ENCODE measurements around the gene GLP1R.

The GLP1R gene

DNA sequence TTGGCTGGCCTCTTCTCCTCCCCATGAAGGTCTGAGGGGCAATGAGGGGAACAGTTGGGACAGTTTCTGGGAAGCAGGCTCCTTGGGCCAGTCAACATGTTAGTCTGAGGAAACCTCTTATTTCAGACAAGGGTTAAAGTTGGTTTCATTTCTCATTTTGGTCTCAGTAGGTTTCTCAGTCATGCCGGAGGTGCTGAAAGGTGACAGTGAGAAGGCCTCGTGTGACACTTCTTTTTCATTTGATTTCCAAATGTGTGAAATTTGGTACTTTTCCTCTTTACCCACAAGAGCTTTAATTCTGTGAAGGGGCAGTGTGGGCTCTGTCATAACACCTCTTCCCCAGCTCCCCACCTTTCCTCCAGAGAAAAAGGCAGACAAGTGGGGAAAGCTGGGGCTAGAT is 7.5 kb upstream of the GLP1R start:
- Histone ChIP-seq H3K27ac (no peak overlapping the region), H3K4me1 (peaks cover 50% of the 10 kb centered on the region), H3K4me3 (no peak overlapping the region), H4K20me1 (no peaks in the 10 kb centered on the region), H3K9me3 (no peaks in the 10 kb centered on the region), H3K4me2 (peak overlapping the region; percentile 30), H3K9ac (no peak overlapping the region), H3K36me3 (no peaks in the 10 kb centered on the region), H3K27me3 (no peaks in the 10 kb centered on the region)
- no peak for TF ChIP-seq Cebpa-rat (IDR thresholded peaks at IDR 0.05)

DNA sequence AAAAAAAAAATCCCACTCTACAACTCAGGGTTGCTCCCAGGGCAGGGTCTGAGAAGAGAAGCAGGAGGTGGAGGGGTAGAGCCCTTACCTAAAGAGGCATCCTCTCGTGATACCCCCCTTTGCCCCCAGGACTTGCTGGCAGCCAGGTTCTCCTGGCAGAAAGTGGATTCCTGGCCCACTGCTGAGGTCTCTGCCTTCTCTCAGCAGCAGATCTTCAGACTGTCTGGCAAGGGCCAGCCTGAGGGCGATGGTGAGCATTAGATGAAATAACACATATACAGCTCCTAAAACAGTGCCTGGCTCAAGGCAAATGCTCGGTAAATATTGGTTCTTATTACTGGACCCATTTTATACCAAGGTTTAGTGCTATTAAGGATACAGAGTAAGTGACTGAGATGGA is 4.8 kb upstream of the GLP1R start:
- H3K4me3 ChIP-seq: no peak overlapping the region
- no peak overlapping the region for H3K9ac ChIP-seq
- H3K27ac ChIP-seq: no peak overlapping the region
- H3K4me2 ChIP-seq: no peak overlapping the region
- H4K20me1 ChIP-seq: no peaks in the 10 kb centered on the region
- no peaks in the 10 kb centered on the region for H3K9me3 ChIP-seq
- no peaks in the 10 kb centered on the region for H3K36me3 ChIP-seq
- TF ChIP-seq Cebpa-rat (IDR thresholded peaks at IDR 0.05): no peak
- H3K4me1 ChIP-seq: peaks cover 33% of the 10 kb centered on the region
- H3K27me3 ChIP-seq: peaks cover 18% of the 10 kb centered on the region

DNA sequence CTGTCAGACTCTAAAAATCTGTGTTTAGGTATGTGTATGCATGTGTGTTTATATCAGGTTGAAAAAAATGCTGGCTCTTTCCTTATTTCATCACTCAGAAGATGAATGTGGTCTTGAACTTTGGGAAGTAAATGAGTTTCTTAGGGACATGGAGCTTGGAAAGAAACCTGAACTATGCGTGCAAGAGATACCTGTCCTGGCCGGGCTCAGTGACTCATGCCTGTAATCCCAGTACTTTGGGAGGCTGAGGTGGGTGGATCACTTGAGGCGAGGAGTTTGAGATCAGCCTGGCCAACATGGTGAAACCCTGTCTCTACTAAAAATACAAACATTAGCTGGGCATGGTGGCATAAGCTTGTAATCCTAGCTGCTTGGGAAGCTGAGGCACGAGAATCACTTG is 4.4 kb upstream of the GLP1R start:
- no peaks in the 10 kb centered on the region for H3K9me3 ChIP-seq
- peaks cover 22% of the 10 kb centered on the region for H3K27me3 ChIP-seq
- H3K4me3 ChIP-seq: no peak overlapping the region
- no peak overlapping the region for H3K27ac ChIP-seq
- no peak overlapping the region for H3K9ac ChIP-seq
- H3K36me3 ChIP-seq: no peaks in the 10 kb centered on the region
- TF ChIP-seq Cebpa-rat (IDR thresholded peaks at IDR 0.05): no peak
- H4K20me1 ChIP-seq: peaks cover under 1% of the 10 kb centered on the region
- H3K4me1 ChIP-seq: peaks cover 35% of the 10 kb centered on the region
- no peak overlapping the region for H3K4me2 ChIP-seq

DNA sequence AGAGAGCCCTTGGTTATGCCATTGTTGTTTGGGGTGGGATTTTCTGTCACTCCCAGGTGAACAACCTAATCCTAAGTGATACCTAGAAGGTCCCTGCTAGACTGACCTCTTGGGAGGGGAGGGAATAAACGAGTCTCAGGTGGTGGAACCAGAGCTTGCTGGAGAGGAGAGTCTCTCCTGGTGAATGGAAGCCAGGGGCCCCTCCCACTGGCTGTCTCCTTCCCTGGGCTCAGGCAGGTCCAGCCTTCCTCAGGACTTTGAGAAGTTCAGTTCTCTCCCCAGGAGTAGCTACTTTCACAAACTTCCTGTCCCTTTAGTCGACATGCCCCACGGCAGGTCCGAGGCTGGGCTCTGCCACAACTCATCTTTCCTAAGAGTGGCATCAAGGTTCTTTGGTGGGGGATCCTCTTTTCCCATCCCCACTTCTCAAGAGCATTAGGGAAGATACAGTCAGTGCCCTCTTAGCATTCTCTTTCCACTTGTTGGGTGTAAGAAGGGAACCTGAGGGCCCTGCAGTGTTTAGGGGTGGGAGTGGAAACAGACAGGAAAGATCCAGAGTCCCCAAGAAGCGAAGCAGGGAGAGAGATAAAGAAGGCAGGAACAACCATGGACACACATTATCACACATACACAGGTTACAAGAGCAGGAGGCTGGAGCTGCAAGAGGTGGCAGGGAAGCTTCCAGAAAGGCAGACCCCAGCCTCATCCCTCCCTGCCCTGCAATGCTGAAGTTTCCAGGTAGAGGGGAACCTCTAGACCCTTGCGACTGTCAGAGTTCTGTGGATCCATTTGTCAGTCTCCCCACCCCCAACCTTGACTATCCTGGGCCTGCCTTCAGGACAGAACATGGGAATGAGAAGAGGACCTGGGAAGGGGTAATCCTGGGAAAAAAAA is 900 bp upstream of the GLP1R start:
- Histone ChIP-seq H3K27me3 (peaks cover 32% of the 10 kb centered on the region), H3K27ac (peak overlapping the region; percentile 83; the same call in 1 of the 2 replicates), H3K9me3 (no peaks in the 10 kb centered on the region), H3K36me3 (no peaks in the 10 kb centered on the region), H3K4me3 (peak overlapping the region; percentile 81), H3K4me1 (peaks cover 53% of the 10 kb centered on the region), H3K9ac (peak overlapping the region; percentile 82), H4K20me1 (peaks cover 36% of the 10 kb centered on the region), H3K4me2 (peak overlapping the region; percentile 84)
- no peak for TF ChIP-seq Cebpa-rat (IDR thresholded peaks at IDR 0.05)

DNA sequence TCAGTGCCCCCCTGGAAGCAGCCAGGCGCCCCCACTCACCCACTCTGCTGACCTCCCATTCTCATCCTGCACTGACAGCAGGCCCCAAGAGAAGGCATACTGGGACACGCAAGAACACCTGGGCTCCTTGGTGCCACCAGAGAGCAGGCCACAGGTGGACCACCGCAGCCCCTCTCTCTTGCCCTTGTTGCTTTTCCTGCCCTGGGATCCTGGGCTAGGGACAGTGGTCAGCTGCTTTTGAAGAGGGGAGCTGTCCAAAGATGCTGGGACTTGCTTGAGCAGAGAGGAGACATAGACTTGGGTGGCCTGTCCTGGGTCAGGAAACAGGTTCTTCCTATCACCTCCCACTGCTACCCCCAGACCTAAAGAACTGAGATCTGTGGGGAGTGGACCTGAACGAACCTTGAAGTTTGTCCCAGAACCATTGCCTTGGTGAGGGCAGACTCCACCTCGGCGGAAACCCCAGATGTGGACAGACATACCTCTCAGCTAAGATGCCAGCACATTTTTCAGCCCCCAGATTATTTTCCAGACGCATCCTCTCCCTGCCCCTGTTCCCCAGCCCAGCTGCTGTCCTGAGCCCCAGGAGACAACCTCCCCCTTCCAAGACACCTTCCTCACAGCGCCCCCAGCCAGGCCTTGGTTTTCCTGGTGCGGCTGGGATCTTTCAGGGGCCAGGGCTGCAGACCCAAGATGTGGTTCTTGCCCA is 1.1 kb downstream of the GLP1R start:
- 0 out of 2 replicates have a peak, but pooled peaks cover 2% of the 10 kb centered on the region for H3K36me3 ChIP-seq
- H3K27me3 ChIP-seq: peaks cover 32% of the 10 kb centered on the region
- H3K4me2 ChIP-seq: peak overlapping the region; percentile 84
- peaks cover 47% of the 10 kb centered on the region for H3K4me1 ChIP-seq
- no peak for TF ChIP-seq Cebpa-rat (IDR thresholded peaks at IDR 0.05)
- H3K9ac ChIP-seq: peak overlapping the region; percentile 82
- H4K20me1 ChIP-seq: peaks cover 55% of the 10 kb centered on the region
- no peaks in the 10 kb centered on the region for H3K9me3 ChIP-seq
- peak overlapping the region; percentile 83 for H3K27ac ChIP-seq
- H3K4me3 ChIP-seq: peak overlapping the region; percentile 81

DNA sequence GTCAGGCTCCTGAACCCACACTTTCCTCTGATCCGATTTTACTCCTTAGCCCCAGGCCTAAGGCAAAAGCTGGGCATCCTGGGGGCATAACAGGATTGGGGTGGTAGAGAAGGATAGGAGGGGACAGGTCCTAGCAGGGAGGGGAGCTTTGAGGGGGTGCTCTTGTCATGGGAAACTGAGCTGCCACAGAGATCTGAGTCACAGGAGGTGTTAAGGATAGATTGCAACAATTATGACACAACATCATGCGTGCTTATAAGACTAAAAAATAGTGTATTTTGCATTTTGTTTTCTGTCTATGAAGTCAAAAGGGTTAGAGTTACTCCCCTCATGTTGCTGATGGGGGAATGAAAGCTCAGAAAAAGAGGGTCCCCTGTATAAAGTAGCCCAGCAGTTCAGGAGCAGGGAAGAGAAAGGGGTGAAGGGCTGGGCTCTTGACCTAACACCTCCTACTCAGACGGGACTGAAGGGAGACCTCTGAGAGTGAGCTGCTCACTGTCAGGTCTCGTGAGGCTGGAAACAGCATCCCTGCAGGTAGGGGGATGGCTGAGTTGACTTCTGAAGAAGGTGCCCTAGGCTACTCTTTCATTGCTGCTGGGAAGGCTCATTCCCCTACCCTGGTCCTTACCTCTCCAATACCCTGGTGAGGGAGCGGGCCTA is 2.0 kb downstream of the GLP1R start:
- Histone ChIP-seq H3K4me3 (no peak overlapping the region), H3K9me3 (no peaks in the 10 kb centered on the region), H3K27me3 (peaks cover 32% of the 10 kb centered on the region), H3K9ac (no peak overlapping the region), H3K4me1 (peaks cover 47% of the 10 kb centered on the region), H3K4me2 (peak overlapping the region; percentile 84), H3K36me3 (0 out of 2 replicates have a peak, but pooled peaks cover 8% of the 10 kb centered on the region), H4K20me1 (peaks cover 61% of the 10 kb centered on the region), H3K27ac (no peak overlapping the region)
- no peak for TF ChIP-seq Cebpa-rat (IDR thresholded peaks at IDR 0.05)

DNA sequence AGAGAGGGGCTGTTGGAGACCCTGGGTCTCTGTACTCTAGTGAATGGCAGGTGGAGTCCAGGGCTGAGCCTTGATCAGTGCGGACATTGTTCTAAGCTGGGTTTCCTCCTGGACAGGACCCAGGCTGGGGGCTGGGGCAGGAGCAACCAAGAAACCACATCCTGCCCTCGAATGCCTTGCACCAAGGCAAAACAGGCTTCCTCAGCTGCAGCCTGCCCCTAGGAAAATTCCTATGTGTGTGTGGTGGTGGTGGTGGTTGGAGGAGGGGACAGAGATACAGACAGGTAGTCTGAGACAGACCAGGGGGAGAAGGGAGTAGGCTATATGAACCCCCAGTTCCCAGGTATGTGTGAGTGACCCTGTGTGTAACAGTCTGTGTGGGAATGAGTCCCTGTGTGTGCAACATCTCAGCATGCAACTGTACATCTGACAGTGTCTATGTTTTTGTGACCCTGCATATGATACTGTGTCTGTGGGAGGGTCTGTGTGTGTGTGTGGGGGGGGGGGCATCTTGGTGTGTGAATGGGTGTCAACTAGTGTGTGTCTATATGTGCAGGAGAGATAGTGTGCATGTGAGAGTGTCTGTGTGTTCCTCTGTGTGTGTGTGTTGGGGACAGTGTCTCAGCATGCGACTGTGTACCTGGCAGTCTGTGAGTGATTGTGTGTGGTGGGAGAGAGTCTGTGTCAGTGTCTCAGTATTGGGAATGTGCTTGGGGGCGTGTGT is 3.0 kb downstream of the GLP1R start:
- Histone ChIP-seq H3K9me3 (no peaks in the 10 kb centered on the region), H3K4me1 (peaks cover 47% of the 10 kb centered on the region), H3K4me2 (peak overlapping the region; percentile 84), H3K4me3 (no peak overlapping the region), H3K27me3 (peaks cover 32% of the 10 kb centered on the region), H3K9ac (0 out of 2 replicates have a peak overlapping the region, but pooled peaks have one; percentile 6), H3K27ac (no peak overlapping the region), H4K20me1 (peaks cover 69% of the 10 kb centered on the region), H3K36me3 (peaks cover 17% of the 10 kb centered on the region; the same call in 1 of the 2 replicates)
- TF ChIP-seq Cebpa-rat (IDR thresholded peaks at IDR 0.05): no peak

DNA sequence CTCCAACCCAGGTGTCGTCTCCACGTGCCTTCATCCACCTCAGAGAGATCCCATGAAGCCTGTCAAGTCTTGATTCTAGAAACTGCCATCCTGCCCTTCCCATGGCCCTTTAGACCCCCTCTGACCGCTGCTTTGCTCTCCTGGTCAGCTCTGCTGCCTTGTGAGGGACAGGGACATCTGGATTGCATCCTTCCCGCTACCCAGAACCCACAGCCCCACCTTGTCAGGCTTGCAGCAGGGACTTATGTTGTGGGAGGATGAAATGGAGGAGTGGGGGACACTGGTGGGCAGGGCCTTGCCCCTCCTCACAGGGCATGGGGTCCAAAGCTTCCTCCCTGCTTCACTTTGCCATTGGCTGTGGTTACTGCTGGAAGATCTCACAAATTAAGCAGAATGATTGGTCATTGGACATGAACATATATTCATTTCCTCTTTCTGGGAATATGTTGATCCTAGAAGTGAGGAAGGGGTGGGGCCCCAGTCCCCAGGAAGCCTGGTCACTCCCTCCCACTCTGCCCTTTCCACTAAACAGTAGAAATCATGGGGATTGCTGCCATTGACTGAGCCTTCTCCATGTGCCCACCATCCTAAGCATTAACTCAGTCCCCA is 4.5 kb downstream of the GLP1R start:
- Histone ChIP-seq H3K4me2 (no peak overlapping the region), H4K20me1 (peaks cover 72% of the 10 kb centered on the region), H3K27ac (no peak overlapping the region), H3K4me3 (no peak overlapping the region), H3K9ac (no peak overlapping the region), H3K36me3 (peaks cover 32% of the 10 kb centered on the region), H3K9me3 (no peaks in the 10 kb centered on the region), H3K27me3 (peaks cover 21% of the 10 kb centered on the region; the same call in 1 of the 2 replicates), H3K4me1 (peaks cover 41% of the 10 kb centered on the region)
- TF ChIP-seq Cebpa-rat (IDR thresholded peaks at IDR 0.05): no peak

All from BLaER1 (cell line).